Measurements from ENCODE around the gene SSBP2. TPM values are rescaled to one million over a fixed set of nuclear protein-coding genes. Genes with fewer than 3 reads are reported as not detected.
"Not testable (repeated sequence)": the region's sequence is repeated elsewhere in the genome, so short reads cannot be mapped to it uniquely, and the experiment has no call there.

SSBP2 gene
- total RNA-seq, 1 experiment from 2014 or later = 109 TPM

- no peak for DNase-seq (ENCODE audit: low spot score)
Observed at GRCh38 chr5:81601919-81602318, 149.0 kb downstream of the SSBP2 start.

- not testable (repeated sequence) for DNase-seq (ENCODE audit: low spot score)
Observed at GRCh38 chr5:81592085-81592484, 158.8 kb downstream of the SSBP2 start.

DNA sequence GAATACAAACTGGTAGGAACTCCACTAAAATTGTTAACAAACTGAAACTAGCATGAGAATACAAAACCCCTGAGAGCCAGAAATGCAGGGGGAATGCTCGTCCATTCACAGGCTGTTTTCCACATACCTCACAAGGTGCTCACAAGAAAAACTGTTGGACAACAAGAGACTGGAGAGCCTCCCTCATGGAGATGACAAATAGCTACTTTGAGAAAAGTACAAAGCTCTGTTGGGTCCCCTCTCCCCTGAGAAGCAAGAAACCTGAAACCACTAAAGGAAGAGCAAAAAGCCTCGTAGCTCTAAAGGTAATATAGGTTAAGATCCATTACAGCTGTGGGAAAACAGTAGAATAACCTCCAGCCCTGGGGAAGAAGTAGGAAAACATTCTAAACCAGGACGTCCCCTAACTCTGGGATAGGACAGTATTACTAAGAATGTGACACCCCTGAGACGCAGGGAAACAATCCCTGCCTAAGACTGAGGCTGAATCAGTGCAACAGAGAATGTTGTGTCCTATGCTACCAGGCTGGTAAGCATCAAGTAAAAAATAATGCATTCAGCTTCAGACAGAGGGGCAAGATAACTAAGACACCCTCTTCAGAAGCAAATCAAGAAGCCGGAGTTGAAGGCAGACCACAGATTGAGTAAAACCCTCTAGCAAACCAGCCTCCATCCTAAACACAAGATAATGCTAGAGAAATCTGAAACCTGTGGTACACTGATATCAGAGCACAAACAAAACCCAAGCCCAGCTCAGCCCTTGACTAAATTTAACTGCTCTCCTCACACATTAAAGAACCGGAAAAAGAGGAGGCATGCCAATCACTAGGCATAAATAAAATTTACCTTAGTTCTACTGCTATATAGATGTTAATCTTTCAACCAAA lies 160.2 kb downstream of the SSBP2 start:
- no peak for DNase-seq (ENCODE audit: low spot score)

- no peak for DNase-seq (ENCODE audit: low spot score)
Observed at GRCh38 chr5:81579262-81579924, 171.5 kb downstream of the SSBP2 start.

- DNase-seq (ENCODE audit: low spot score) = no peak
Observed at GRCh38 chr5:81577091-81577490, 173.8 kb downstream of the SSBP2 start.

- DNase-seq (ENCODE audit: low spot score) = no peak
Observed at GRCh38 chr5:81575924-81576323, 175.0 kb downstream of the SSBP2 start.

- DNase-seq (ENCODE audit: low spot score) = no peak
Observed at GRCh38 chr5:81572201-81572600, 178.7 kb downstream of the SSBP2 start.

GRCh38 chr5:81558188-81558587 lies 192.7 kb downstream of the SSBP2 start:
- DNase-seq (ENCODE audit: low spot score) = no peak

GRCh38 chr5:81556809-81557208 lies 194.1 kb downstream of the SSBP2 start:
- DNase-seq (ENCODE audit: low spot score) = no peak

DNA sequence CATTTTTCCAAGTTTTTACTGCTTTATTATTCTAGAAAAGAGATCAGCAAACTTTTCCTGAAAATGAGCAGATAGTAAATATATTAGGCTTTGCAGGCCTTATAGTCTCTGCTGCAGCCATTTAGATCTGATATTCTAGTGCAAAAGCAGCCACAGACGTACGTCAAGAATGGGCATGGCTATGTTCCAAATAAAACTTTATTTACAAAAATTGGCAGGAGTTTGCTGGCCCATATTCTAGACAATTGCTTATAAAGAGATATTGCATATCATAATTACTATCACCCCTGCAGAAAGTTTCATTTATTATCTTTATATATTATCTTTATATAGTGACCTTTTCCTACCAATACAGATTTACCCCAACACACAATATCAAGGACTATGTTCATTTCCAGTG lies 195.0 kb downstream of the SSBP2 start:
- no peak for DNase-seq (ENCODE audit: low spot score)

DNA sequence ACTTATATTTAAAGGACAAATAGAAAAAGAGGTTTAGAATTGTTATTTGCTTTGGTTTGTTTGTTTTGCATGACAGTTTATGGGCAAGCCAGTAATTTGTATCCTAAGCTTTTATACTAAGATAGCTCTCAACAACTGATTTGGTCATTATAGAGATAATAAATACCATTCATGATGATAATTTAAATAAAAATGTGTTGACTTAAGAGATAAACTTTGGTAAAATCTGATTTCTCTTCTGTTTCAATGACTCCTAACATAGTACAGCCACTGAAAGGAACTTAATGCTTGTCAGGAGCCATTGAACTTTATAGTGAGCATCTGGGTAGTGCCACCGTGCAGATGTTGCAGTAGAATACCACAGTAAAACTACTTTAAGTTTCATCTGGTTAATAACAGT lies 196.2 kb downstream of the SSBP2 start:
- no peak for DNase-seq (ENCODE audit: low spot score)

- no peak for DNase-seq (ENCODE audit: low spot score)
Observed at GRCh38 chr5:81553567-81554212, 197.2 kb downstream of the SSBP2 start.

- no peak for DNase-seq (ENCODE audit: low spot score)
Observed at GRCh38 chr5:81552852-81553566, 197.9 kb downstream of the SSBP2 start.

GRCh38 chr5:81549123-81549522 lies 201.8 kb downstream of the SSBP2 start:
- no peak for DNase-seq (ENCODE audit: low spot score)

GRCh38 chr5:81547001-81547400 lies 203.9 kb downstream of the SSBP2 start:
- no peak for DNase-seq (ENCODE audit: low spot score)

GRCh38 chr5:81545911-81546310 lies 205.0 kb downstream of the SSBP2 start:
- no peak for DNase-seq (ENCODE audit: low spot score)

- DNase-seq (ENCODE audit: low spot score) = no peak
Observed at GRCh38 chr5:81544351-81545018, 206.4 kb downstream of the SSBP2 start.

DNA sequence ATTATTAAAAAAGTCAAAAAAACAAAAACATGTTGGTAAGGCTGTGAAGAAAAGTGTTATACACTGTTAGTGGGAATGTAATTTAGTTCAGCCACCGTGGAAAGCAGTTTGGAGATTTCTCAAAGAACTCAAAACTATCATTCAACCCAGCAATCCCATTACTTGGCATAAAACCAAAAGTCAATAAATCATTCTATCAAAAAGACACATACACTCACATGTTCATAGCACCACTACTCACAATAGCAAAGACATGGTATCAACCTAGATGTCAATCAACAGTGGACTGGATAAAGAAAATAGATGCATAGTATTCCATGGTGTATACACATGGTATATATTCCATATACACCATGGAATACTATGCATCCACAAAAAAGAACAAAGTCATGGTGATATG lies 208.7 kb downstream of the SSBP2 start:
- DNase-seq (ENCODE audit: low spot score) = no peak

DNA sequence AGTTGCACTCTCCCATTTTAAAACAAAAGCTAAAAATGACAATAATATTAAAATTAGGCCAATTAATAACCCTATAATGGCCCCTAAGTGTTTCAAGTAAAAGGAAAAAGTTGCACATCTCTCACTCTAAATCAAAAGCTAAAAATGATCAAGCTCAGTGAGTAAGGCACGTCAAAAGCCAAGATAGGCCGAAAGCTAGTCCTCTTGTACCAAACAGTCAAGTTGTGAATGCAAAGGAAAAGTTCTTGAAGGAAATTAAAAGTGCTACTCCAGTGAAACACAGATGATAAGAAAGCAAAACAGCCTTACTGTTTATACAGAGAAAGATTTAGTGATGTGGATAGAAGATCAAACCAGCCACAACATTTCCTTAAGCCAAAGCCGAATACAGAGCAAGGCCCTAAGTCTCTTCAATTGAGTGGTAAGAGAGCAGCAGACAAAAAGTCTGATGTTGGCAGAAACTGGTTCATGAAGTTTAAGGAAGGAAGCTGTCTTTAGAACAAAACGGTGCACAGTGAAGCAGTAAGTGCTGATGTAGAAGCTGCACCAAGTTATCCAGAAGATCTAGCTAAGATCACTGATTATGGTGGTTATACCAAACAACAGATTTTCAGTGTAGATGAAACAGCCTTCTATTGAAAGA lies 212.9 kb downstream of the SSBP2 start:
- DNase-seq (ENCODE audit: low spot score) = no peak

DNA sequence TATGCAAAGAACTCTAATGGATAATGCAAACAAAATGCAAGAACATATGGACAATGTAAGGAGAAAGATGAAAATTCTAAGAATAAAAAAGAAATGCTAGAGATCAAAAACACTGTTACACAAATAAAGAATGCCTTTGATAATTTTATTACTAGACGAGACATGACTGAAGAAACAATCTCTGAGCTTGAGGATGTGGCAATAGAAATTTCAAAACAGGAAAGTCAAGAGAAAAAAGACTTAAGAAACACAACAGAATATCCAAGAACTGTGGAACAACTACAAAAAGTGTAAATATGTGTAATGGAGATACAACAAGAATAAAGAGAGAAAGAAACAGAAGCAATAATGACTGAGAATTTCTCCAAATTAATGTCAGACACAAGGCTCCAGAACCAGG lies 216.5 kb downstream of the SSBP2 start:
- DNase-seq (ENCODE audit: low spot score) = no peak
